ENCODE data around the gene BABAM2.
"Not testable (repeated sequence)": the region's sequence is repeated elsewhere in the genome, so short reads cannot be mapped to it uniquely, and the experiment has no call there.

BABAM2 gene

DNA sequence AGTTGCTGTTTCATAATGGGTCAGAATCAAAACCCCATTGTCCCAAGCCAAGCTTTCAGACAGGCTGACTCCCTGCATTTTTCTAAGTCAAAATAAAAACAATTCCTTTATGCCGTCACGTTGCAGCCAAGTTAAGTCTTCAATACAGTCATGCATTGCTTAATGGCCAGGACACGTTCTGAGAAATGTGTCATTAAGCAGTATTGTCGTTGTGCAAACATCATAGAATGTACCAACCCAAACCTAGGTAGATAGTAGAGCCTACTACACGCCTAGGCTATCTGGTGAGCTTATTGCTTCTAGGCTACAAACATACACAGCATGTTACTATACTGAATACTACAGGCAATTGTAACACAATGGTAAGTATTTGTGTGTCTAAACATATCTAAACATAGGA is 341.8 kb downstream of the BABAM2 start:
- ATAC-seq (ENCODE audit: low read depth) (no peak), DNase-seq (ENCODE audit: low spot score in 2 of 2) (no peak)
- no peaks in the 10 kb centered on the region for H3K9me3 Mint-ChIP-seq
- H3K36me3 Mint-ChIP-seq = peaks cover 8% of the 10 kb centered on the region
- H3K4me1 Mint-ChIP-seq = no peaks in the 10 kb centered on the region
- no peaks in the 10 kb centered on the region for H3K27me3 Mint-ChIP-seq
- H3K27ac Mint-ChIP-seq = no peak overlapping the region
- no peak overlapping the region for H3K4me3 Mint-ChIP-seq

DNA sequence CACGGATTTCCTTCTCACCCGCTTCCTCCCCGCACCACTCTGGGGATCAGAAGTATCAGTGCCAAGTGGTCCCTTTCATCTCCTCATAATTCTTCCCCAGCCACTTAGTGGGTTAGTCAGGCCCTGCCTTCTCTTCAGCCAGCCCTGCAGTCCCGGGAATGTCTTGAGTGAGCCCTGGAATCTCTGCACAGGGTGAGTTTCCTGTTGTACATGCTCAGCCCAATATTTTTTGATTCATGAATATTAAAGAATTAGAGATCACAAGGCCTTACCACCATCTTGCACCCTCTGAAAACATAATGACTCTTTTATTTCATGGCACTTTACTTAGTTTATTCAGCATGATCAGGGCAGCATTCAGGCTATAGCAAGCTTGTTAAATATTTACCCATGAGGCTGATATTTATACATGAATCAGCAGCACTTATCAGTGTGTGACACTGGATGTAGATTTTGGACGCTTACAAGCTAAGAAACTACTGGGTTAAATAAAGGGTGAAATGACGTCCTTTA is 342.7 kb downstream of the BABAM2 start:
- Mint-ChIP-seq H3K9me3 (no peaks in the 10 kb centered on the region), H3K27ac (no peak overlapping the region), H3K4me3 (no peak overlapping the region), H3K27me3 (no peaks in the 10 kb centered on the region), H3K36me3 (peaks cover 9% of the 10 kb centered on the region), H3K4me1 (no peaks in the 10 kb centered on the region)
- DNase-seq (ENCODE audit: low spot score in 2 of 2) = no peak
- ATAC-seq (ENCODE audit: low read depth) = no peak

DNA sequence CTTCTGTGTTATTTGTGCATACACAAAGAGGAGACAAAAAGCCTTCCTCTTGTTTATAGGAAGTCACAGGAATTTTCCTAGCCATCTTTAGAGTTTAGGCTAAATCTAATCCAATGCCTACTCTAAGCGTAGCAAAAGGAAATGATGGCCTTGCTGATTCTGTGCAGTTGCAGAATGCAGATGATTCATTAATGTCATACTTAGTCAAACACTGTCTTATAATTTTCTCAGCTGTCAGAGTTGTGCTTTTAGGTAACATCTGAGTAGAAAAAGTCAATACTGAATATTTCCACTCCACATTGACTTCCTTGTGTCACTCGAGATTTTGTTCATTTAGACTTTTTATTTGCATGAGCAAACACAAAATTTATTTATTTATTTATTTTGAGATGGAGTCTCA is 344.3 kb downstream of the BABAM2 start:
- Mint-ChIP-seq H3K4me1 (no peaks in the 10 kb centered on the region), H3K27me3 (no peaks in the 10 kb centered on the region), H3K9me3 (no peaks in the 10 kb centered on the region), H3K27ac (no peak overlapping the region), H3K36me3 (peaks cover 10% of the 10 kb centered on the region), H3K4me3 (no peak overlapping the region)
- ATAC-seq (ENCODE audit: low read depth) (no peak), DNase-seq (ENCODE audit: low spot score in 2 of 2) (no peak)

DNA sequence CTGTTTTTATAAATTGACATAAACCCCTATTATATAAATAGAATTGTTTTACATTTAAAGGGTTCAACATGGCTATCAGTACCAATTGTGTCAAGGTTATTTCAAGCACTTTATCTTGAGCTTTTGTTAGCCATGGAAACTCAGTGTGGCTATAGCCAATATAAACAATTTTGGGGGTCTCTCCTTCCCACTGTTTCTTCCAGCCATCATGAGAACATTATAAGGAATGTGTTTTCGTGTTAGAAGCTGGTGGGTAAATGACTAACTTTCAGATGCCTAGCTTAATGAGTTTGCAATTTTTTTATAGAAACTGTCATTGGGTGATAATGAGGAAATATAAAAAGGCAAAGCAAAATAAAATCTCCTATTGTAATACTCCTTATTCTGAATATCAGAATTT is 348.7 kb downstream of the BABAM2 start:
- no peaks in the 10 kb centered on the region for H3K4me1 Mint-ChIP-seq
- no peaks in the 10 kb centered on the region for H3K27me3 Mint-ChIP-seq
- ATAC-seq (ENCODE audit: low read depth) = no peak
- H3K27ac Mint-ChIP-seq = no peak overlapping the region
- peaks cover 18% of the 10 kb centered on the region for H3K36me3 Mint-ChIP-seq
- H3K4me3 Mint-ChIP-seq = no peak overlapping the region
- DNase-seq (ENCODE audit: low spot score in 2 of 2) = no peak
- H3K9me3 Mint-ChIP-seq = no peaks in the 10 kb centered on the region

DNA sequence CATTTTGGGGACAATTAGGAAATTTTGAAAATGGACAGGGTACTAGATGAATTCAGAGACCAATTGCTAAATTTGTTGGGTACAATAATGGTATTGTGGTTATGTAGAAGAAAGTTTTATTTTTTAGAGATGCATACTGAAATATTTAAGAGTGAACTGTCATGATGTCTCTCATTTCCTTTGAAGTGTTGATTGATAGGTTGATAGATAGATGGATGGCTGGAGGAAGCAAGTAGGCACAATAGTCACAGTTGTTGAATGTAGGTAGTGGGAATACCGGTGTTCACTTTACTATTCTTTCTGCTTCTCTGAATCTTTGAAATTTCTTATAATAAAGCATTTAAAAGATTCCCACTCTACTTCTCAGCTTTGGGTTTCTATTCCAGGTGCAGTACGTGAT is 350.4 kb downstream of the BABAM2 start:
- Mint-ChIP-seq H3K36me3 (peaks cover 24% of the 10 kb centered on the region), H3K9me3 (no peaks in the 10 kb centered on the region), H3K27me3 (no peaks in the 10 kb centered on the region), H3K27ac (no peak overlapping the region), H3K4me3 (no peak overlapping the region), H3K4me1 (no peaks in the 10 kb centered on the region)
- ATAC-seq (ENCODE audit: low read depth) = no peak
- DNase-seq (ENCODE audit: low spot score in 2 of 2) = no peak

DNA sequence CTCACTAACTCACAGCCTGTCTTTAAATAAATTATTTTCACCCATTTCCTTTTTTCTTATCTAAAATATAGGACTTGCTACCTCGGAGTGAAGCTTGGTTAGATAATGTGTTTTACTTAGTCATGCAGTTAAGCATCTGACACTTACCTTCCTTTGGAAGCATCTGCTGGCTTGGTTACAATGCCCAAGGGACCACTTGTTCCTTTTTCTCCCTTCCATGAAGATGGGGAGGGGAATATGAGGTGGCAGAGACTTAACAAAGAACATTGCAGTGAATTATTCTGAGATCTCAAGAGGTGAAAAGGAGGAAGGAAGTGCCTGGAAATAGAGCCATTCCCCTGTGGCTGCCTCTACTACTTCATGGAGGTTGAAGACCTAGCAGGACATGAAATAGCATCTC is 356.8 kb downstream of the BABAM2 start:
- ATAC-seq (ENCODE audit: low read depth) = no peak
- peaks cover 5% of the 10 kb centered on the region for H3K4me1 Mint-ChIP-seq
- no peak for DNase-seq (ENCODE audit: low spot score in 2 of 2)
- peaks cover 23% of the 10 kb centered on the region for H3K36me3 Mint-ChIP-seq
- H3K27me3 Mint-ChIP-seq = no peaks in the 10 kb centered on the region
- no peaks in the 10 kb centered on the region for H3K9me3 Mint-ChIP-seq
- H3K4me3 Mint-ChIP-seq = no peak overlapping the region
- peak overlapping the region; percentile 57 for H3K27ac Mint-ChIP-seq

DNA sequence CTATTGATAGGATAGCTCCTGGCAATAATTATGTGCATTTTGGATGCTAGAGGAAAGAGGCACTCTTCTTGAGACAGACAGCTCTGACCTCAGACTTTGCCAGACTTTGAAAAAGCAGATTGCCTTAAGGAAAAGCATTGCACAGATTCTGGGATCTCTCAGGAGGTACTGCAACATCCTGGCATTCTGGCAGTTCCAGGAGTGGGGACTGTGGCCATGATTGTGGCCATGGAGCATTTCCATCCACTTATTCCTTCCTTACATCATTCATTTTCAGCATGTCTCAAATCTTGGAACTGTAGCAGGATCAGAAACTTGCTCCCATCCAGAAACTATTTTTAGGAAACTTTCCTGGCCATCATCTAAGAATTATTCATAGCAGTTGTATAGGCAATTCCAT is 357.2 kb downstream of the BABAM2 start:
- Mint-ChIP-seq H3K36me3 (peaks cover 23% of the 10 kb centered on the region), H3K4me1 (peaks cover 5% of the 10 kb centered on the region), H3K4me3 (no peak overlapping the region), H3K9me3 (no peaks in the 10 kb centered on the region), H3K27ac (no peak overlapping the region), H3K27me3 (no peaks in the 10 kb centered on the region)
- no peak for DNase-seq (ENCODE audit: low spot score in 2 of 2)
- no peak for ATAC-seq (ENCODE audit: low read depth)

DNA sequence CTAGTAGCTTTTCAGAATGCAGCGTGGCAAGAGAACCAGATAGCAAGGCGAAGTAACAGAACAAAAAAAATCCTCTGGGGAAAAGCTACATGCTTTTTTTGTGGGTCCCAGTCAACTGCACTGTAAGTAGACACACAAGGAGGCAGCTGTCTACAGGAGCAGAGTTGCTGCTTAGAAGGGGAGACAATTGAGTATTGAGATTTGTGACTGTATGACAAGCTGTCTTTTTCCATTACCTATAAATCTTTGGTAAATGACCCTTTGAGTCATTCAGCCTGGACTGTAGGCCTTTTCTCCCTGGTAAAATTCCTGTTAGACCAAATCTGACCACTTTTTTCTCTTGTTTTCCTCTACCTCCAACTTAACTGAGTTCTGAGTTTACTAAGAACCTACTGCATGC is 358.0 kb downstream of the BABAM2 start:
- Mint-ChIP-seq H3K27ac (no peak overlapping the region), H3K4me3 (no peak overlapping the region), H3K27me3 (no peaks in the 10 kb centered on the region), H3K9me3 (no peaks in the 10 kb centered on the region), H3K36me3 (peaks cover 23% of the 10 kb centered on the region), H3K4me1 (peaks cover 5% of the 10 kb centered on the region)
- DNase-seq (ENCODE audit: low spot score in 2 of 2) = no peak
- ATAC-seq (ENCODE audit: low read depth) = no peak

DNA sequence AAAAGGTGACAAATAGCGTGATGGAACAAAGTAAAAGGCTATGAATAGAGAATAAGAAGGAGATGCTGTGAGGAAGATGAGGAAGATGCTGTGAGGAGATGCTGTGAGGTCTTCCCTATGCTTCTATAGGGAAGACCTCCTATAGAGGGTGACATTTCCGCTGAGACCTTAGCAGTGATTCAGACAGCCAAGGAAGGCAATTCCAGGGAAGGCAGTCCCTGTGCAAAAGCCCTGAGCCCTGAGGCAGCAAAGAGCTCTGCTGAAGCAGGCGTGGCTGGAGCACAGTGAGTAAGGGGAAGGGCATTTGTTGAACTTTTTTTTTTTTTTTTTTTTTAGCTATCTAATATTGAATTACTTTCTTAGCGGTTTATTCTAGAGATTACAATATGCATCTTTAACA is 359.5 kb downstream of the BABAM2 start:
- Mint-ChIP-seq H3K27me3 (no peaks in the 10 kb centered on the region), H3K4me1 (peaks cover 5% of the 10 kb centered on the region), H3K9me3 (no peaks in the 10 kb centered on the region), H3K4me3 (no peak overlapping the region), H3K27ac (no peak overlapping the region), H3K36me3 (peaks cover 23% of the 10 kb centered on the region)
- ATAC-seq (ENCODE audit: low read depth) (no peak), DNase-seq (ENCODE audit: low spot score in 2 of 2) (no peak)

DNA sequence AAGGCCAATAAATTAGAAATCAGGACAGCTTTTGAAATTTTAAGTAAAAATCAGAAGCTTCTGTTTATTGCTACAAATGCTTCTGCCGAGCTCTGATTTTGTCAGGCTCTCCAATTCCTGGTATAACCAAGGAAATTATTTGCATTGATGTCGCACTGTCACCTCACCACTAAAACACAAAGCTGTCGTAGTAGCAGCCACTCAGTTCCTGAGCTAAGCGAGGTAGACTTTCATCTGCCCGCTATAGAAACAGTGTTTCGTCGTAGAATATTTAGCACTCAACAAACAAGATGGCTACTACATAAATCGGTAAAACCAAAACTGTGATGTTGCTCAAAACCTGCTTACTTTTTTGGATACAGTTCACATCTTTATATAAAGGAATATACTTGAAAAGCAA is 360.8 kb downstream of the BABAM2 start:
- Mint-ChIP-seq H3K9me3 (no peaks in the 10 kb centered on the region), H3K4me3 (no peak overlapping the region), H3K36me3 (peaks cover 15% of the 10 kb centered on the region), H3K27ac (no peak overlapping the region), H3K4me1 (peaks cover 2% of the 10 kb centered on the region), H3K27me3 (no peaks in the 10 kb centered on the region)
- ATAC-seq (ENCODE audit: low read depth) = no peak
- no peak for DNase-seq (ENCODE audit: low spot score in 2 of 2)

DNA sequence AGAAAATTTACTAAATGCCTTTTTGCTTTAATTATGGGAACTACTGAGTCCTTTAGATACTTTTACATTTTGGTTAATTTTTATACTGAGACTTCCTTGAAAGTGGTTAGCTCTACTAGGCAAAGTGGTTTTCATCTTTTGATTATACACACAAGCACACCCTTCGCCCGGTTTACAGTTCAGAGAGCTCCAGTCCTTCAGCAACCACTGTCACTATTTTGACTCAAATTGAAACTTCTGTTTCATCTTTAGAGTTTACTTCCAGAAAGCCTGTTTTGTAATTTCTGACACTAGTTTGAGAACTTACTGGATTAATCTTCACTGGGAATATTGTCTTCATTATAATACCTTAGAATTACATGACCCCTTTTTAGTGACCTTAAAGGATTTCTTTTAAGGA is 361.8 kb downstream of the BABAM2 start:
- Mint-ChIP-seq H3K27ac (peak overlapping the region; percentile 20), H3K27me3 (no peaks in the 10 kb centered on the region), H3K36me3 (peaks cover 16% of the 10 kb centered on the region), H3K4me1 (peaks cover under 1% of the 10 kb centered on the region), H3K9me3 (no peaks in the 10 kb centered on the region), H3K4me3 (no peak overlapping the region)
- ATAC-seq (ENCODE audit: low read depth) (no peak), DNase-seq (ENCODE audit: low spot score in 2 of 2) (no peak)

DNA sequence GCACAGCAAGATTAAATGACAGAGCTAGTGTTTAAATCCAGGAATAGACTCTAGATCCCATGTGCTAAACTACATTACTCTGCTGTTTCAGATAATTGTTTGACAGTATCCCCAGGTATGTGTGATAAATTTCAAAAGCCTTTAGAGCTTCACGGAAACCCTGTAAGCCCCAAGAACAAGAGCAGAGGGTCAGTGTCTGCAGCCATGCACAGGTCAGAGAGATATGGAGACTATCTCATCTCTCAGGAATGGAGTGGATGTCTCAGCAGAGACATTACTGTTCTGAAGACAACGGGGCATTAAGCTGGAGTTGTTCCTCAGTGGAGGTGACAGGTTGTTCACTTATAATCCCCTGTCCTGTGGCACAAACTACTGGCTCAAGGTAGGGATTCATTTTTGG is 363.0 kb downstream of the BABAM2 start:
- Mint-ChIP-seq H3K4me1 (no peaks in the 10 kb centered on the region), H3K27ac (no peak overlapping the region), H3K9me3 (no peaks in the 10 kb centered on the region), H3K27me3 (no peaks in the 10 kb centered on the region), H3K36me3 (peaks cover 12% of the 10 kb centered on the region), H3K4me3 (no peak overlapping the region)
- no peak for DNase-seq (ENCODE audit: low spot score in 2 of 2)
- ATAC-seq (ENCODE audit: low read depth) = no peak

DNA sequence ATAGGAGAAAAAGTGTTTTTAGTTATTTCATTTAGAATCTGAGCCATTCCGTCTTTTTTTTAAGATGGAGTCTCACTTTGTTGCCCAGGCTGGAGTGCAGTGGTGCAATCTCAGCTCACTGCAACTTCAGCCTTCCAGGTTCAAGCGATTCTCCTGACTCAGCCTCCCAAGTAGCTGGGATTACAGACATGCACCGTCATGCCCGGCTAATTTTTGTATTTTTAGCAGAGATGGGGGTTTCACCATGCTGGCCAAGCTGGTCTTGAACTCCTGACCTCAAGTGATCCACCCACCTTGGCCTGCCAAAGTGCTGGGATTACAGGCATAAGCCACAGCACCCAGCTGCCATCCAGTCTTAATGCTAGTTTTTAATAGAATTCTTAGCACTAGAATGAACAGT is 364.7 kb downstream of the BABAM2 start:
- not testable (repeated sequence) for H3K27ac Mint-ChIP-seq; H3K4me1 Mint-ChIP-seq; ATAC-seq (ENCODE audit: low read depth); H3K4me3 Mint-ChIP-seq; DNase-seq (ENCODE audit: low spot score in 2 of 2); H3K36me3 Mint-ChIP-seq; H3K27me3 Mint-ChIP-seq; H3K9me3 Mint-ChIP-seq

DNA sequence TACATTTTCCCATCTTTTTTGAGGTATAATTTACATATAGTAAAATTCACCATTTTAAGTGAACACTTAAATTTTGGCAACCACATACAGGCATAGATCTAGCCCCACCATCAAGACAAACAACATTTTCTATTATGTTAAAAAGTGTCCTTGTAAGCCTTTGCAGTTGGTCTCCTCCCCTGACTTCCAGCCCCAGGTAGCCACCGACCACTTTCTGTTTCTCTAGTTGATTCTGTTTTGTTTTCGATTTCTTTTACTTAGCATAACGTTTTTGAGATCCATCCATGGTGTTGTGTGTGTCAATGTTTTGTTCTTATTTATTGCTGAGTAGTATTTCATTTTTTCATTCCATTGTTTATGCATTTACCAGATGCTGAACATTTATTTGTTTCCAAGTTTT is 366.7 kb downstream of the BABAM2 start:
- Mint-ChIP-seq H3K4me1 (no peaks in the 10 kb centered on the region), H3K27ac (no peak overlapping the region), H3K27me3 (no peaks in the 10 kb centered on the region), H3K9me3 (no peaks in the 10 kb centered on the region), H3K36me3 (peaks cover 14% of the 10 kb centered on the region), H3K4me3 (no peak overlapping the region)
- ATAC-seq (ENCODE audit: low read depth) (no peak), DNase-seq (ENCODE audit: low spot score in 2 of 2) (no peak)

DNA sequence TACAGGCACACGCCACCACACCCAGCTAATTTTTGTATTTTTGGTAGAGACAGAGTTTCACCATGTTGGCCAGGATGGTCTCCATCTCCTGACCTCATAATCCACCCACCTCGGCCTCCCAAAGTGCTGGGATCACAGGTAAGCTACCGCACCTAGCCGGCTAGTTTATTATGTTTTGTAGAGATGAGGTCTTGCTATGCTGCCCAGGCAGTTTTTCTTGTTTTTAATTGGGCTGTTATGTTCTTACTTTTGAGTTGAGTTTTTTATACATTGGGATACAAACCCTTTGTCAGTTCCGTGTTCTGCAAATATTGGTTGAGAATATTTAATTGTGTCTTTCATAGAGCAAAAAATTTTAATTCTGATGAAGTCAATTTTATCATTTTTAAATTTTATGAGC is 368.7 kb downstream of the BABAM2 start:
- H3K36me3 Mint-ChIP-seq = peaks cover 16% of the 10 kb centered on the region

More for the DNA sequence above, 368.7 kb downstream of the BABAM2 start:
- H3K4me1 Mint-ChIP-seq; H3K27me3 Mint-ChIP-seq; H3K9me3 Mint-ChIP-seq; ATAC-seq (ENCODE audit: low read depth); DNase-seq (ENCODE audit: low spot score in 2 of 2); H3K27ac Mint-ChIP-seq; H3K4me3 Mint-ChIP-seq: not testable (repeated sequence)

Data from memory B cell (primary cell).